Measurements from ENCODE around the gene WDFY2.

WDFY2 gene

GRCh38 chr13:51769455-51770127, 185.3 kb downstream of the WDFY2 start:
- no peak for DNase-seq (ENCODE audit: low read depth in 2 of 2)

- DNase-seq (ENCODE audit: low read depth in 2 of 2), result no peak
These were observed 185.9 kb downstream of the WDFY2 start for GRCh38 chr13:51770160-51770559.

GRCh38 chr13:51770681-51771417, 186.6 kb downstream of the WDFY2 start:
- no peak for DNase-seq (ENCODE audit: low read depth in 2 of 2)

- no peak for DNase-seq (ENCODE audit: low read depth in 2 of 2)
These were observed 187.3 kb downstream of the WDFY2 start for GRCh38 chr13:51771418-51772104.

GRCh38 chr13:51772105-51772455, 187.8 kb downstream of the WDFY2 start:
- no peak for DNase-seq (ENCODE audit: low read depth in 2 of 2)

- no peak for DNase-seq (ENCODE audit: low read depth in 2 of 2)
These were observed 188.5 kb downstream of the WDFY2 start for GRCh38 chr13:51772781-51773180.

- DNase-seq (ENCODE audit: low read depth in 2 of 2), result no peak
These were observed 189.3 kb downstream of the WDFY2 start for GRCh38 chr13:51773515-51773914.

- DNase-seq (ENCODE audit: low read depth in 2 of 2), result no peak
These were observed 191.9 kb downstream of the WDFY2 start for GRCh38 chr13:51776179-51776578.

GRCh38 chr13:51777921-51778320, 193.7 kb downstream of the WDFY2 start:
- no peak for DNase-seq (ENCODE audit: low read depth in 2 of 2)

GRCh38 chr13:51778392-51778791, 194.1 kb downstream of the WDFY2 start:
- no peak for DNase-seq (ENCODE audit: low read depth in 2 of 2)

GRCh38 chr13:51780099-51780498, 195.8 kb downstream of the WDFY2 start:
- DNase-seq (ENCODE audit: low read depth in 2 of 2), result no peak

GRCh38 chr13:51781246-51782022, 197.2 kb downstream of the WDFY2 start:
- peak in 1 of 2 donors; percentile 12 for DNase-seq (ENCODE audit: low read depth in 2 of 2)

GRCh38 chr13:51782026-51782710, 197.9 kb downstream of the WDFY2 start:
- no peak for DNase-seq (ENCODE audit: low read depth in 2 of 2)

- DNase-seq (ENCODE audit: low read depth in 2 of 2), result no peak
These were observed 199.3 kb downstream of the WDFY2 start for GRCh38 chr13:51783428-51784094.

GRCh38 chr13:51784097-51784496, 199.8 kb downstream of the WDFY2 start:
- DNase-seq (ENCODE audit: low read depth in 2 of 2), result no peak

GRCh38 chr13:51785712-51786424, 201.6 kb downstream of the WDFY2 start:
- no peak for DNase-seq (ENCODE audit: low read depth in 2 of 2)

- DNase-seq (ENCODE audit: low read depth in 2 of 2), result no peak
These were observed 202.4 kb downstream of the WDFY2 start for GRCh38 chr13:51786425-51787265.

GRCh38 chr13:51793570-51794271, 209.5 kb downstream of the WDFY2 start:
- DNase-seq (ENCODE audit: low read depth in 2 of 2), result peak in 1 of 2 donors; percentile 53

GRCh38 chr13:51794964-51795363, 210.7 kb downstream of the WDFY2 start:
- no peak for DNase-seq (ENCODE audit: low read depth in 2 of 2)

Data from stimulated activated CD8-positive, alpha-beta memory T cell treated with anti-CD3 and anti-CD28 coated beads, Interleukin-15, amount 100 ng/mL, for 48 hours (primary cell).